ENCODE measurements around the gene NKD1. TPM values are rescaled to one million over a fixed set of nuclear protein-coding genes. Genes with fewer than 3 reads are reported as not detected.

NKD1 gene
- total and polyA plus RNA-seq, 7 donors, result under 0.01 to 18.0 (median 6.7) TPM

DNA sequence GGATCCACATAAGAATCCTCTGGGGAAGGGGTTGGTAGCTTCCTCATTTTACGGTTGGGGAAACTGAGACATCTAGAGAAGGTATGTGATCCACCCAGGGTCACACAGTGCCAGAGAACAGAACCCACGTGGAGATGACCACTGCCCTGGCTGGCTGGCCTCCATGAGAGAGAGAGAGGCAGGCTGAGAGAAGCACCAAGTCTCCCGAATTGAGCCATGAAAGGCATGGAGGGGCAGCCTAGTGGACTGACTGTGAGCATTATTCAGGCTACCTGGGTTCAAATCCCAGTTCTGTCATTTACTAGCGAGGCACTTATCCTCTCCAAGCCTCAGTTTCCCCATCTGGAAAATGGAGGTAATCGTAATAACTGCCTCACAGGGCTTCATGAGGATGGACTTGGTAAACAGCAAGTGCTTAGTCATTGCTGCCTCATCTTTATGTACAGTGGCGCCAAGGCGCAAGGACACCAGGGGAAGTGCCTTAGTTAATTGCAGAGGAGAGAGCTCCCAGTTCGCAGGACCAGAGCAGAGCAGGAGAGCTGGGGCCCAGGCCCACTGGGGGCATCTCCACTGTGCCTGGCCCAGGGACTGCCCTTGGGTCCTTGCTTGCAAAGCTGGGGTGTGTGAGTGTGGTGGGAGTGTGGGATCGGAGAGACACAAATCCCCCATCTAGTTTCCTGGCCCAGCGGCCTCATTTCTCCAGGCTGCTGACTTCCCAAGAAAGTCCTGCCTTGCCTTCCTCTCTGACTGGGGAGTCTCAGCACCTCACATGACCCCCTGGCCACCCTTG is 71.7 kb downstream of the NKD1 start:
- no peaks in the 10 kb centered on the region for H3K27me3 ChIP-seq
- H3K9me3 ChIP-seq, result no peaks in the 10 kb centered on the region
- no peak overlapping the region for H3K4me3 ChIP-seq
- no peaks in the 10 kb centered on the region for H3K36me3 ChIP-seq
- peaks cover 0 to 47% (median 44%) of the 10 kb centered on the region in 4 donors for H3K4me1 ChIP-seq
- H3K27ac ChIP-seq, result no peak overlapping the region
- DNase-seq, result no peak
- intact Hi-C loops (cut with DNase I), result loop anchor here (5.0 kb wide), 1 partner anchor 38 kb away; no protein-coding TSS in a partner anchor
- 93 to 94% methylated on average over 10 of the region's 10 CpGs for whole genome bisulfite sequencing, 2 donors
- TF ChIP-seq, protein P1, sequence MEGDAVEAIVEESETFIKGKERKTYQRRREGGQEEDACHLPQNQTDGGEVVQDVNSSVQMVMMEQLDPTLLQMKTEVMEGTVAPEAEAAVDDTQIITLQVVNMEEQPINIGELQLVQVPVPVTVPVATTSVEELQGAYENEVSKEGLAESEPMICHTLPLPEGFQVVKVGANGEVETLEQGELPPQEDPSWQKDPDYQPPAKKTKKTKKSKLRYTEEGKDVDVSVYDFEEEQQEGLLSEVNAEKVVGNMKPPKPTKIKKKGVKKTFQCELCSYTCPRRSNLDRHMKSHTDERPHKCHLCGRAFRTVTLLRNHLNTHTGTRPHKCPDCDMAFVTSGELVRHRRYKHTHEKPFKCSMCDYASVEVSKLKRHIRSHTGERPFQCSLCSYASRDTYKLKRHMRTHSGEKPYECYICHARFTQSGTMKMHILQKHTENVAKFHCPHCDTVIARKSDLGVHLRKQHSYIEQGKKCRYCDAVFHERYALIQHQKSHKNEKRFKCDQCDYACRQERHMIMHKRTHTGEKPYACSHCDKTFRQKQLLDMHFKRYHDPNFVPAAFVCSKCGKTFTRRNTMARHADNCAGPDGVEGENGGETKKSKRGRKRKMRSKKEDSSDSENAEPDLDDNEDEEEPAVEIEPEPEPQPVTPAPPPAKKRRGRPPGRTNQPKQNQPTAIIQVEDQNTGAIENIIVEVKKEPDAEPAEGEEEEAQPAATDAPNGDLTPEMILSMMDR (IDR thresholded peaks at IDR 0.05), result no peak
- TF ChIP-seq POLR2AphosphoS5 (IDR thresholded peaks at IDR 0.05) (no peak), POLR2A (IDR thresholded peaks at IDR 0.05) (no peak), EP300 (IDR thresholded peaks at IDR 0.05) (no peak)

DNA sequence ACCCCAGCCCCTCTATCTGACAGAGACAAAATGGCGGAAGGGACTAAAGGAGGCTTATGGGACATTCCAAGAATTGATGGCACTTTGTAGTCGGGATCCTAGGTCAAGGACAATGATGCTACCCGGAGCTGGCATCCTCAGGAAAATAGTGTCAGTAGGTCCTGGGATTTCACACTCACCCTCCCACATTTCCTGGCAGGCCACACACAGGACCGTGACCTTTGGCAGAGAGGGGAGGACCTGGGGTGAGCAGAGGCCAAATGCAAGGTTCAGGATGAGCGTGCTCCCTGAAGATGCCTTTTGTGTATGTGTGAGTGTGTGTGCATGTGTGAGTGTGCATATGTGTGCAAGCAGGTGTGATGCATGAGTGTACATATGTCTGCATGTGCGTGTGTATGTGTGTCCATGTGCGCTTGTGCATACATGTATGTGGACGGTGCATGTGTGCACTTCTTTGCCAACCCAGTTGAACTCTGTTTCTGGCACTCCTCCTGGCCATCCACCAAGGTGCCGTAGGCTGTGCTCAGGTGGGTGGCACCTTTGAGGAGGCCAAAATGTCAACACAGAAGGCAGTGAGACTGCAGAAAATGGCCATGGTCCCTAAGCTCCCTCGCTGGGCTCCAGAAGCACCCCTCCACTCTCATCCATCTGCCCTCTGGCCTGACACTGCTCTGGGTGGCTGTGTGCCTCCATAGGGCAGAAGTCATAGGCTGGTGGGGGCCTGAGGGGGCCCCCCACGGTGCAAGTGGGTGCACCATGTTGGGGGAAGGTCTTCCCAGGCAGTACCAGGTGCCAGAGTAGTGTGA is 72.7 kb downstream of the NKD1 start:
- Histone ChIP-seq H3K27ac (no peak overlapping the region), H3K4me3 (no peak overlapping the region), H3K4me1 (peaks cover 0 to 44% (median 41%) of the 10 kb centered on the region in 4 donors), H3K27me3 (no peaks in the 10 kb centered on the region), H3K36me3 (peaks cover 0 to 7% (median 0%) of the 10 kb centered on the region in 4 donors), H3K9me3 (no peaks in the 10 kb centered on the region)
- 84 to 87% methylated on average over 11 of the region's 11 CpGs for WGBS, 2 donors
- TF ChIP-seq POLR2AphosphoS5 (IDR thresholded peaks at IDR 0.05), result no peak
- TF ChIP-seq, protein P1 (IDR thresholded peaks at IDR 0.05), result no peak
- TF ChIP-seq EP300 (IDR thresholded peaks at IDR 0.05), result no peak
- no peak for TF ChIP-seq POLR2A (IDR thresholded peaks at IDR 0.05)
- DNase-seq, result no peak
- intact Hi-C loops (cut with DNase I), result no loop called here

DNA sequence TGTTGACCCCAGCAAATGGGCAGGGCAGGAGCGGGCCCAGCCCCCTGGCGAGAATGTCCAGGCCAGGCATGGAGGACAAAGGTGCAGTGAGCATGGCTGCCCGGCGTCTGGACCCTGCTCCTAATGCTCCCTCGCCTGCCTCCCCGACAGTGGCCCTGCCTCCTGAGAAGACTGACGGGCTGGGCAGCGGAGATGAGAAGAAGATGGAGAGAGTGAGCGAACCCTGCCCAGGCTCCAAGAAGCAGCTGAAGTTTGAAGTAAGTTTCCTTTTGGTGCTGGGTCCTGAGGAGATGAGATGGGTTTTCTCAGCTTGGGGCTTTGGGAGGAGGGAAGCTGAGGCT is 73.2 kb downstream of the NKD1 start:
- intact Hi-C loops (cut with DNase I), result no loop called here
- DNase-seq, result no peak
- Histone ChIP-seq H3K4me1 (peaks cover 0 to 43% (median 41%) of the 10 kb centered on the region in 4 donors), H3K9me3 (no peaks in the 10 kb centered on the region), H3K36me3 (peaks cover 0 to 9% (median 0%) of the 10 kb centered on the region in 4 donors), H3K27me3 (no peaks in the 10 kb centered on the region), H3K27ac (no peak overlapping the region), H3K4me3 (no peak overlapping the region)
- 94% methylated on average over 9 of the region's 9 CpGs for WGBS, 2 donors
- TF ChIP-seq, protein P1 (IDR thresholded peaks at IDR 0.05), result no peak
- TF ChIP-seq POLR2A (IDR thresholded peaks at IDR 0.05) (no peak), EP300 (IDR thresholded peaks at IDR 0.05) (no peak), POLR2AphosphoS5 (IDR thresholded peaks at IDR 0.05) (no peak)

DNA sequence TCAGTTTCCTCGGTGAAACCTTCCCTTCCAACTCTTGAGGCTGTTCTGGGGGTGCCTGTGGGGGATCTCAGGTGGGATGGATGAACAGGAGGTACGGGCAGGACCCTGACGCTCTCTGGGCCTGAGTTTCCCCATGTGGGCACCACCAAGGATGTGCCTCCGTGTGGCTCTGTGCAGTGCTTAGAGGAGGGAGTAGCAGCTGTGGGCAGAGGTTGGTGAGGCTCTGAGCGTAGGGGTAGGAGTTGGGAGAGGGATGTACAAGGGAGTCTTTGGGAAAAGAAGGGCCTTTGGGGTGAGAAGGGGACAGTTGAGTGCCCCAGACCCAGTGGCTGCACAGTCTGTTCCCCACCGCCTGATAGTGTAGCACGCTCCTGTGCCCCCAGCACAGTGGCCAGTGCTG is 73.8 kb downstream of the NKD1 start:
- no peaks in the 10 kb centered on the region for H3K9me3 ChIP-seq
- no peak overlapping the region for H3K27ac ChIP-seq
- DNase-seq, result no peak
- H3K27me3 ChIP-seq, result no peaks in the 10 kb centered on the region
- WGBS, 2 donors, result 92 to 94% methylated on average over 7 of the region's 7 CpGs
- TF ChIP-seq, protein P1 (IDR thresholded peaks at IDR 0.05), result no peak
- no peak for TF ChIP-seq POLR2AphosphoS5 (IDR thresholded peaks at IDR 0.05)
- no peak for TF ChIP-seq EP300 (IDR thresholded peaks at IDR 0.05)
- TF ChIP-seq POLR2A (IDR thresholded peaks at IDR 0.05), result no peak
- peaks cover 0 to 43% (median 41%) of the 10 kb centered on the region in 4 donors for H3K4me1 ChIP-seq
- peaks cover 0 to 9% (median 0%) of the 10 kb centered on the region in 4 donors for H3K36me3 ChIP-seq
- H3K4me3 ChIP-seq, result no peak overlapping the region
- intact Hi-C loops (cut with DNase I), result no loop called here

All from sigmoid colon (tissue), 7 donors.